Omental fat pad (tissue), 4 donors: ENCODE measurements around the gene BCL2. TPM values are rescaled to one million over a fixed set of nuclear protein-coding genes. Genes with fewer than 3 reads are reported as not detected.
"Not testable (repeated sequence)": the region's sequence is repeated elsewhere in the genome, so short reads cannot be mapped to it uniquely, and the experiment has no call there.

Source experiments
- ATAC-seq: fragments of 150-250 bp; one replicate; pipeline ENCODE4 v1.9.1; 2016; ENCODE audit warnings: mild to moderate bottlenecking, moderate library complexity; ENCODE audit not compliant: low FRiP score
- DNase-seq: peaks from one replicate; pipeline ENCODE4 v3.0.0-alpha.2; 2019; ENCODE audit warnings: low spot score
- CTCF ChIP-seq, 3 donors: fragments of 450-650 bp; IDR thresholded peaks; one replicate each; pipeline ENCODE4 v1.5.1; 2016 to 2017; ENCODE audit warnings: antibody characterized with exemption in 3 of 3, mild to moderate bottlenecking in 3 of 3, moderate library complexity in 2 of 3
- total RNA-seq, 4 donors: library from RNA; depleted of rRNA; stranded (reverse); fragments of >200 nt; gene quantifications; one replicate each; pipeline ENCODE4 v1.1.0, GENCODE V29; 2016

BCL2 gene
- total RNA-seq, 4 donors from 2014 or later, result 18.4 to 84.5 (median 30.2) TPM

DNA sequence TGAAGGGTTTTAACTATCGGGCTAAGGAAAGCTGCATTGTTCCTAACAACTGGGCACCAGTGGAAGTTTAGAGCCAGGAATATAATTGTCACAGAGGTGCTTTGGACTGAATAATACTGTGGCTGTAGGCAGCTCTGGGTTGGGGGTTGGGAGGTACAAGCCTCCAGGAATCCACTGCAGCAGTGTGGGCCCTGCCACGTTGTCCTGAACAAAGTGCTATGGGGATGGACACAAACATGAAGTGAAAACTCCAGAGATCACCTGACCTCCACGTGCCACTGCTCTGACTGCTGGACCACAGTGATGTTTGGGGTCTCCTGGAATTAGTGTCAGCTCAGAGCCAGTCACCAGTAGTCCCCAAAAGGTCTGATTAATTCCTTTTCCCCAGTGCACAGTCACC lies 110.9 kb downstream of the BCL2 start:
- ATAC-seq (no peak), DNase-seq (no peak)

DNA sequence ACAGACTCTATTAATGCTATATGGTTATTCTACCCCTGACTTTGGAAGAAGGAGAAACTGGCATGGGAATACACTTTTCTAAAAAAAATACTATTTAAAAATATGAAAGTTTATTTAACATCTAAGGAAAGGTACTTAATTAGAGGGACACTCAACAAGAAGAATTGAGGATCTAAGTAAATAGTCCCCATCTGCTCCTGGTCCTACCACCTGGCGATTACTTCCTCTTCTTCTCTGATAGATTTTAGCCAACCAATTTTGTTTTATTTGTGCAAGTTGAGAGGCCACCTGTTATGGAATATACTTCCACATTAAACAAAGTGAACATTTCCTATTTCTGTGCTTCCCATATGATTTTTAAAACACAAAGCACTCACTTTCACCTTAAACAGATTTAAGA lies 111.7 kb downstream of the BCL2 start:
- ATAC-seq, result no peak
- no peak for DNase-seq
- no peak for TF ChIP-seq CTCF (IDR thresholded peaks at IDR 0.05)

More for the DNA sequence above, 110.9 kb downstream of the BCL2 start:
- no peak for TF ChIP-seq CTCF (IDR thresholded peaks at IDR 0.05)

DNA sequence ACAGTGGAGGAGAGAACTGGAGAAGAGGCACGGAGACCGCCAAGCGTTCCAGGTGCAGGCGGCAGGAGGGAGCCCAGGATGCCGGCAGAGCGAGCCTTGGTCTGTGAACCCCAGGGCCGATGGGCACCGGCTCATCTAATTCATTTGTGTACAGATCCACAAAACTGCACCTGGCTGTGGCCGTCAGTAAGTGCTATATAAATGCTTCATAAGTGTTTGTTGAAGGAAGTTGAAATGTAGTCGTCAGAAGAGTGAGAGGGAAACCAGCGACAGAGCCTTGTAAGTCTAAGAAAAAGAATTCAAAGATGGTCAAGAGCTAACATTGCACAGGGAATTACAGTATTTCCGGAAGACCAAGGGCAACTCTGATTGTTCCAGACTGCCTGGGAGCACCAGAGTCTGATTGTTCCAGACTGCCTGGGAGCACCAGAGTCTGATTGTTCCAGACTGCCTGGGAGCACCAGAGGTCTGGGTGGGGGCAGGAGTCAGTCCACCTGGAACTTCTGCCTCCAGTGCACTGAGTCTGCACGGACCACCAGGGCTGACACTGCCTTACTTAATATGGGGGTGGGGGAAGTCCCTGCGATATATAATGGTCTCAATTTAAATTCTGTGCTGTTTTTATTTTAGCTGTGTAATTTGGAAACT lies 112.3 kb downstream of the BCL2 start:
- DNase-seq (no peak), ATAC-seq (no peak)
- TF ChIP-seq CTCF (IDR thresholded peaks at IDR 0.05), result no peak

DNA sequence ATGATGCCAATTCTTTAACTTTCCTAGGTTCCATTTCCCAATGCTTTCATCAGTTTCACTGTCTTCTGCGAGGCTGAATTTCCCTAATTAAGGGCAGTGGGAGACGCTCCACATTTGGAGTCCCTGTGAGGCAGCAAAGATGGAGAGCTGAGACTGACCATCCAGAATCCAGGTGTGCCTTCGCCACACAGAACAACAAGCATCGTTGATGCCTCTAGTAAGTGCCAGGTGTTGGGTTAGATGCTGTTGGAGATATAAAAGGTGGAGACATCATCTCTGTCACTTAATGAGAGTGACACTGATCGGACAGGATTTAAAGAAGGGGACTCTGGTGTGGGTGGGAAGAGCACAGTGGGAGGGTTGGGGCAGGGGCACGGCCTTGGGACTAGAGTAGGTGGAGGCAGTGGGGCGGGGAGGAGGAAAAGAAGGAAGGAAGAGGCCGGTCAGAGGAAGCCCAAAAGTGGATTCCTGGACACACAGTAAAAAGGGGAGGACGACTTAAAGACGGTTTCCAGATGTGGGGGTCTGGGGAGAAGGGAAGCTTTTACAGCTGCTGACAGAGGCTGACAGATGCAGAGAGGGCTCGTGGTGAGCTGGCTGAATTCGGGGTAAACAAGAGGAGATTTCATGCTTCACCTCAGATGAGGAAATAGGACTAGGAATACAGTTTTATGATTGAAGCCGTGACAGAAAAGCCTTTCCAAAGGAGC lies 113.0 kb downstream of the BCL2 start:
- TF ChIP-seq CTCF (IDR thresholded peaks at IDR 0.05), result no peak
- DNase-seq (no peak), ATAC-seq (no peak)

DNA sequence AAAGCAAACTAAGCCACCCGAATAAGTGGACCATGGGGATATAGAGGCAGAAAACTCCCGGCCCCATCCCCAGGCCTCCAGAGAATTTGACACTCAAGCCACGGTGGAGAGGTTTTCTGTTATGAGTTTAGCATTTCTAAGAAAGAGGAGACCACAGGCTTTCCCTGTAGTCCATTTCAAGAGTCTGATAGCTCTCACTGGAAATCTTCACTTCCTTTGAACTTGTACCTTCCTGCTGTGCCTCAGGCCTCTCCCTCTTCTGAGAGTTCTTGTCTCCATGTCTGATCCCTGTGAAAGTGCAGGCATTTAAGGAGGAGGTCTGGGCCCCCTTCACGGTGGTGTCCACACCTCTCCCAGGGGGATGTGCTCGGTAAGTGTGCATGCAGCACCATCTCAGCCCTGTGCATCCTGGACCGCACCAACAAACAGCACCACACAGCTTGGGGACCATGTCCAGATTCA lies 113.7 kb downstream of the BCL2 start:
- ATAC-seq, result no peak
- TF ChIP-seq CTCF (IDR thresholded peaks at IDR 0.05), result no peak
- DNase-seq, result no peak

DNA sequence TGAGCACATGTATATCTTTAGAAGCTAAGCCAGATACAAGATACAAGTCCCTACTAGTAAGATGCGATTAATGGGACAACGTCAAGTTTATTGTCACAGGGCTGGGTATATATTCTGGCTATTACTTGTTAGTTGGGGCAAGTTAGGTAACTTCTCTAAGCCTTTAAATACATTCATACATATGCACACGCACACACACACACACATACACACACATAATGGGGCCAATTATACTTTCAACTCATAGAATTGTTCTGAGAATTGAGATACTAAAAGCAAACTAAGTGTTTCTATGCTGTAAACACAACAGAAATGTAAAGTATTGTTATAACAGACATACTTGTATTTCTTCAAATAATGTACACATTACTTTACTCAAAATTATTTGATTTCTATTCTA lies 116.1 kb downstream of the BCL2 start:
- TF ChIP-seq CTCF (IDR thresholded peaks at IDR 0.05), result no peak
- DNase-seq, result no peak
- ATAC-seq, result no peak

DNA sequence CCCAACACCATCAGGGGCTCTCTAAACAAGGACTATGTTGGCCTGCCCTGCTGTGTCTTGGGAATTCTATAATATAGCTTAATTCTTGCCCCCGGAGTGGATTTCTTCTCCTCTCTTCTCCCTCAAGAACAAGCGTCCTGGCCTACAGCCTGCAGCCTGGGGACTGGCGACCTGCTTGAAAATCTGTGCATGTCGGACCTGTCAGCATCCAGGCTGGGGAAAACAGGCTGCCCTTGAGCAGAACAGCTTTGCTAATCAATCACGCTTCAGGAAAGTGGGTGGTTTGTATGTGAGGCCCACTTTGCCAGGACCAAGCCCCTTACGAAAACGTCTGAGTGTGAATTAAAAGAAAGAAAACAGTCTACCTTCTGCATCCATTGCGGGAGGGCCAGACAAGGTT lies 116.7 kb downstream of the BCL2 start:
- no peak for TF ChIP-seq CTCF (IDR thresholded peaks at IDR 0.05)

DNA sequence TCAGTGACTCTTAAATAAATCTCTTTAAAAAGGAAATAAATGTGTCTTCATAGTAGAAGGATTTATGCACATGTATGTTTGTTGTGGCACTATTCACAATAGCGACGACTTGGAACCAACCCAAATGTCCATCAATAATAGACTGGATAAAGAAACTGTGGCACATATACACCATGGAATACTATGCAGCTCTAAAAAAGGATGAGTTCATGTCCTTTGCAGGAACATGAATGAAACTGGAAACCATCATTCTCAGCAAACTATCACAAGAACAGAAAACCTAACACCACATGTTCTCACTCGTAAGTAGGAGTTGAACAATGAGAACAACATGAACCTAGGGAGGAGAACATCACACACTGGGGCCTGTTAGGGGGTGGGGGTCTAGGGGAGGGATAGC lies 118.1 kb downstream of the BCL2 start:
- not testable (repeated sequence) for DNase-seq, ATAC-seq

More for the DNA sequence above, 116.7 kb downstream of the BCL2 start:
- DNase-seq (no peak), ATAC-seq (no peak)
